Measurements from ENCODE around the gene CPSF4L. TPM values are rescaled to one million over a fixed set of nuclear protein-coding genes. Genes with fewer than 3 reads are reported as not detected.

The CPSF4L gene
- total RNA-seq, 1 experiment from 2014 or later = not detected

GRCh38 chr17:73292031-73292531 lies 30.4 kb upstream of the CPSF4L start:
- Histone ChIP-seq H3K27me3 (no peaks in the 10 kb centered on the region), H3K9me3 (no peaks in the 10 kb centered on the region), H3K36me3 (peaks cover 31% of the 10 kb centered on the region), H3K4me3 (peak overlapping the region; percentile 28)
- peak; percentile 97 for DNase-seq

- peak; percentile 99 for DNase-seq
- Histone ChIP-seq H3K27me3 (no peaks in the 10 kb centered on the region), H3K9me3 (no peaks in the 10 kb centered on the region), H3K36me3 (peaks cover 36% of the 10 kb centered on the region), H3K4me3 (peak overlapping the region; percentile 28)
Measured at GRCh38 chr17:73291260-73291801, 29.7 kb upstream of the CPSF4L start.

- Histone ChIP-seq H3K9me3 (no peaks in the 10 kb centered on the region), H3K4me3 (no peak overlapping the region), H3K27me3 (no peaks in the 10 kb centered on the region), H3K36me3 (peaks cover 43% of the 10 kb centered on the region)
- DNase-seq = no peak
Measured at GRCh38 chr17:73290399-73291259, 28.9 kb upstream of the CPSF4L start.

- H3K9me3 ChIP-seq = no peaks in the 10 kb centered on the region
- H3K27me3 ChIP-seq = no peaks in the 10 kb centered on the region
- H3K4me3 ChIP-seq = no peak overlapping the region
- peaks cover 46% of the 10 kb centered on the region for H3K36me3 ChIP-seq
- no peak for DNase-seq
Measured at GRCh38 chr17:73289549-73290254, 28.0 kb upstream of the CPSF4L start.

- H3K9me3 ChIP-seq = no peaks in the 10 kb centered on the region
- peaks cover 55% of the 10 kb centered on the region for H3K36me3 ChIP-seq
- H3K4me3 ChIP-seq = no peak overlapping the region
- no peak for DNase-seq
- no peaks in the 10 kb centered on the region for H3K27me3 ChIP-seq
Measured at GRCh38 chr17:73288534-73289302, 27.0 kb upstream of the CPSF4L start.

- no peaks in the 10 kb centered on the region for H3K27me3 ChIP-seq
- no peak overlapping the region for H3K4me3 ChIP-seq
- H3K36me3 ChIP-seq = peaks cover 65% of the 10 kb centered on the region
- DNase-seq = peak; percentile 43
- H3K9me3 ChIP-seq = no peaks in the 10 kb centered on the region
Measured at GRCh38 chr17:73286863-73287296, 25.2 kb upstream of the CPSF4L start.

- Histone ChIP-seq H3K27me3 (no peaks in the 10 kb centered on the region), H3K36me3 (peaks cover 66% of the 10 kb centered on the region), H3K9me3 (no peaks in the 10 kb centered on the region), H3K4me3 (no peak overlapping the region)
- DNase-seq = no peak
Measured at GRCh38 chr17:73285916-73286862, 24.5 kb upstream of the CPSF4L start.

- DNase-seq = no peak
- H3K36me3 ChIP-seq = peaks cover 63% of the 10 kb centered on the region
- H3K4me3 ChIP-seq = no peak overlapping the region
- no peaks in the 10 kb centered on the region for H3K9me3 ChIP-seq
- no peaks in the 10 kb centered on the region for H3K27me3 ChIP-seq
Measured at GRCh38 chr17:73285603-73285908, 23.9 kb upstream of the CPSF4L start.

- no peak for DNase-seq
- H3K36me3 ChIP-seq = peaks cover 67% of the 10 kb centered on the region
Measured at GRCh38 chr17:73284906-73285602, 23.4 kb upstream of the CPSF4L start.

GRCh38 chr17:73284354-73284753 lies 22.7 kb upstream of the CPSF4L start:
- no peaks in the 10 kb centered on the region for H3K27me3 ChIP-seq
- no peak overlapping the region for H3K4me3 ChIP-seq
- peaks cover 69% of the 10 kb centered on the region for H3K36me3 ChIP-seq
- H3K9me3 ChIP-seq = no peaks in the 10 kb centered on the region
- DNase-seq = no peak

More at GRCh38 chr17:73284906-73285602, 23.4 kb upstream of the CPSF4L start:
- Histone ChIP-seq H3K4me3 (no peak overlapping the region), H3K27me3 (no peaks in the 10 kb centered on the region), H3K9me3 (no peaks in the 10 kb centered on the region)

GRCh38 chr17:73283841-73284282 lies 22.2 kb upstream of the CPSF4L start:
- Histone ChIP-seq H3K9me3 (no peaks in the 10 kb centered on the region), H3K36me3 (peaks cover 65% of the 10 kb centered on the region)
- DNase-seq = no peak

GRCh38 chr17:73283250-73283649 lies 21.6 kb upstream of the CPSF4L start:
- DNase-seq = no peak
- Histone ChIP-seq H3K4me3 (no peak overlapping the region), H3K36me3 (peaks cover 61% of the 10 kb centered on the region), H3K9me3 (no peaks in the 10 kb centered on the region), H3K27me3 (no peaks in the 10 kb centered on the region)

More at GRCh38 chr17:73283841-73284282, 22.2 kb upstream of the CPSF4L start:
- Histone ChIP-seq H3K4me3 (no peak overlapping the region), H3K27me3 (no peaks in the 10 kb centered on the region)

- H3K36me3 ChIP-seq = peaks cover 61% of the 10 kb centered on the region
Measured at GRCh38 chr17:73282629-73283028, 20.9 kb upstream of the CPSF4L start.

GRCh38 chr17:73281928-73282327 lies 20.2 kb upstream of the CPSF4L start:
- H3K27me3 ChIP-seq = no peaks in the 10 kb centered on the region
- no peak overlapping the region for H3K4me3 ChIP-seq
- H3K36me3 ChIP-seq = peaks cover 61% of the 10 kb centered on the region
- DNase-seq = no peak
- no peaks in the 10 kb centered on the region for H3K9me3 ChIP-seq

More at GRCh38 chr17:73282629-73283028, 20.9 kb upstream of the CPSF4L start:
- no peaks in the 10 kb centered on the region for H3K9me3 ChIP-seq
- no peak for DNase-seq
- H3K27me3 ChIP-seq = no peaks in the 10 kb centered on the region
- no peak overlapping the region for H3K4me3 ChIP-seq

GRCh38 chr17:73280191-73280590 lies 18.5 kb upstream of the CPSF4L start:
- Histone ChIP-seq H3K9me3 (no peaks in the 10 kb centered on the region), H3K4me3 (no peak overlapping the region), H3K27me3 (no peaks in the 10 kb centered on the region), H3K36me3 (peaks cover 45% of the 10 kb centered on the region)
- no peak for DNase-seq

All from MG63 (cell line).